Measurements from ENCODE around the gene KIAA1671. TPM values are rescaled to one million over a fixed set of nuclear protein-coding genes. Genes with fewer than 3 reads are reported as not detected.
"Not testable (repeated sequence)": the region's sequence is repeated elsewhere in the genome, so short reads cannot be mapped to it uniquely, and the experiment has no call there.

Gene KIAA1671
- total RNA-seq (ENCODE audit: low replicate concordance): 4.6 and 10.7 TPM in 2 replicates

DNA sequence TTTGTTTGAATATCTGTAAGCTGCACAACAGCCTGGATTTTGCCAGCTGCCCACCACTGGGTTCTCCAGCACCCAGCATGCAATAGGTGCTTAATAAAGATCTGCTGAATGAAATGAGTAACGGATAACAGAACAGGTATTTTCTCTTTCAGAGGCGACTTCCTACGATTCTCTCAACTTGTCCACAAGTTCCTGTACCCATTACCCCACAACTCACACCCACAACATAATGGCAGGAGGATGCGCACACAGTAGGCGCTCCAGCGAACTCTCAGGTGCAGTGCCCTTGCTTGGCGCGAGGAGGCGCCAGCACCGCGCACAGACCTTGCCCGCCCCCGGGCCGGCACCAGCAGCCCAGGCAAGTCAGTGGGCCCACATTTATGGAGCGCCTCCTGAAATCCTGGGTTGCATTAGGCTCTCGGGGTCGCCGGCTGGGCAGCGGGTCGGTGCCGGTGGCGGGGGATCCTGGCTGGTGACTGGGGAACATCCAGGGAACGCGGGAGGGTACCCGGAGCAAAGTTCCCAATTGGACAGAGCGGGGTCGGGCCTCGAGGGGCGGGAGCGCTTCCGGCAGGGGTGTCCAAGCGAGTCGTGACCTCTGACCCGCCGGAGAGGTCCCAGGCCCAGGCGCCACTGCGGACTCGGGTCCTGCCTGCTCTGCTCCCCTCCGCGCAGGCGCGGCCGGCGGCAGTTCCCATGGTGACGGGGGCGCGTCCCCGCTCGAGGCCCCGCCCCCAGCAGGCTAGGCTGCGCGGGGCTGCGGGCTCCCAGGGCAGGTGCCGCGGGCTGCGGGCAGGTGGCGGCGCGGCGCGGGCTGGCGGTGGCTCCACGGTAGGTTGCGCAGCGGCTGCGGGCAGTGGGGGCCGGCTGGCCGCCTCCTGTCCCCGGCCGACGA lies at the start of gene KIAA1671:
KIAA1671 (plus strand) TSS at position 775 of the 895 bp plus-strand sequence. CDS start 75,284 bp downstream, outside the sequence.
- TF ChIP-seq, protein P1, sequence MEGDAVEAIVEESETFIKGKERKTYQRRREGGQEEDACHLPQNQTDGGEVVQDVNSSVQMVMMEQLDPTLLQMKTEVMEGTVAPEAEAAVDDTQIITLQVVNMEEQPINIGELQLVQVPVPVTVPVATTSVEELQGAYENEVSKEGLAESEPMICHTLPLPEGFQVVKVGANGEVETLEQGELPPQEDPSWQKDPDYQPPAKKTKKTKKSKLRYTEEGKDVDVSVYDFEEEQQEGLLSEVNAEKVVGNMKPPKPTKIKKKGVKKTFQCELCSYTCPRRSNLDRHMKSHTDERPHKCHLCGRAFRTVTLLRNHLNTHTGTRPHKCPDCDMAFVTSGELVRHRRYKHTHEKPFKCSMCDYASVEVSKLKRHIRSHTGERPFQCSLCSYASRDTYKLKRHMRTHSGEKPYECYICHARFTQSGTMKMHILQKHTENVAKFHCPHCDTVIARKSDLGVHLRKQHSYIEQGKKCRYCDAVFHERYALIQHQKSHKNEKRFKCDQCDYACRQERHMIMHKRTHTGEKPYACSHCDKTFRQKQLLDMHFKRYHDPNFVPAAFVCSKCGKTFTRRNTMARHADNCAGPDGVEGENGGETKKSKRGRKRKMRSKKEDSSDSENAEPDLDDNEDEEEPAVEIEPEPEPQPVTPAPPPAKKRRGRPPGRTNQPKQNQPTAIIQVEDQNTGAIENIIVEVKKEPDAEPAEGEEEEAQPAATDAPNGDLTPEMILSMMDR (IDR thresholded peaks at IDR 0.05; ENCODE audit: insufficient read depth, low read length): peak; percentile 99
- peak within 1 kb of the TSS; percentile 76 for H3K4me3 ChIP-seq (ENCODE audit: low read depth, low read length)
- peak; percentile 50 for DNase-seq (ENCODE audit: low read depth)

DNA sequence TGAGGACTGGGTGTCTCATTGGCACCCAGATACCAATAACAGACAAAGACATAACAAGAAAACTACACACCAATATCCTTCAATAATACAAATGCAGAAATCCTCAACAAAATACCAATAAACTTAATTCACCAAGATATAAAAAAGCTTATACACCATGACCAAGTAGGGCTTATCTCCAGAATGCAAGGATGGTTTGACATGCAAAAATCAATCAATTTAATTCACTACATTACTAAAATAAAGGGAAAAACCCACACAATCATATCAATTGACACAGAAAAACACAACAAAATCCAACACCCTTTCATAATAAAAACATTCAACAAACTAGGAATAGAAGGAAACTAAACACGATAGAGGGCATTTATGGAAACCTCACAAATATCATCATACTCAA lies 46.6 kb upstream of the KIAA1671 start:
- TF ChIP-seq, protein P1 (IDR thresholded peaks at IDR 0.05; ENCODE audit: insufficient read depth, low read length): no peak
- DNase-seq (ENCODE audit: low read depth): no peak
- H3K4me3 ChIP-seq (ENCODE audit: low read depth, low read length): no peak overlapping the region

DNA sequence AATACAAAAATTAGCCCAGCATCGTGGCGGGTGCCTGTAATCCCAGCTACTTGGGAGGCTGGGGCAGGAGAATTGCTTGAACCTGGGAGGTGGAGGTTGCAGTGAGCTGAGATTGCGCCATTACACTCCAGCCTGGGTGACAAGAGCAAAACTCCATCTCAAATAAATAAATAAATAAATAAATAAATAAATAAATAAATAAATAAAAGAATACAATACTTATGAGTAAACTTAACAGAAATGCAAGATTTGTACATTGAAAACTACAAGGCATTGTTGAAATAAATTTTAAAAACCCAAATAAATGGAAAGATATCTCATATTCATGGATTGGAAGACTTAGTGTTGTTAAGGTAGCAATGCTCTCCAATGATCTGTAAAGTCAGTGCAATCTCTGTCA lies 45.4 kb upstream of the KIAA1671 start:
- H3K4me3 ChIP-seq (ENCODE audit: low read depth, low read length); DNase-seq (ENCODE audit: low read depth): not testable (repeated sequence)

DNA sequence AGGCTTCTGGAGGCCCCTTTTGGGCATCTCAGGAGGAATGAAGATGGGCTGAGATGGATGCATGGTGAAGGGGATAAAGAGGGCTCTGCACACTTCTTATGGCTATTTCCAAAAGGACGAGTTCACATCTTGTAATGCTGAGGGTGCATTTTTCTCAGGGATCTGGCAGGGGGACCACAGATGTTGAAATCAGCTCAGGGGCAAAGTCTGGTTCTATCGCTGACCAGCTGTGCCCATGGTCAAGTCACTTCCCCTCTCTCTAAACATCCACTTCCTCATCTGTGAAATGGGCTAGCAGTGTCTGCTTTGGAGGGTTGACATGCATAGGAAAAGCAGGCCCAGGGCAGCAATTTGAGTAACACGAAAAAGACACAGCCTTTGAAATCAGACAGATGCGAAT lies 32.5 kb upstream of the KIAA1671 start:
- DNase-seq (ENCODE audit: low read depth): no peak
- no peak overlapping the region for H3K4me3 ChIP-seq (ENCODE audit: low read depth, low read length)
- TF ChIP-seq, protein P1 (IDR thresholded peaks at IDR 0.05; ENCODE audit: insufficient read depth, low read length): no peak

DNA sequence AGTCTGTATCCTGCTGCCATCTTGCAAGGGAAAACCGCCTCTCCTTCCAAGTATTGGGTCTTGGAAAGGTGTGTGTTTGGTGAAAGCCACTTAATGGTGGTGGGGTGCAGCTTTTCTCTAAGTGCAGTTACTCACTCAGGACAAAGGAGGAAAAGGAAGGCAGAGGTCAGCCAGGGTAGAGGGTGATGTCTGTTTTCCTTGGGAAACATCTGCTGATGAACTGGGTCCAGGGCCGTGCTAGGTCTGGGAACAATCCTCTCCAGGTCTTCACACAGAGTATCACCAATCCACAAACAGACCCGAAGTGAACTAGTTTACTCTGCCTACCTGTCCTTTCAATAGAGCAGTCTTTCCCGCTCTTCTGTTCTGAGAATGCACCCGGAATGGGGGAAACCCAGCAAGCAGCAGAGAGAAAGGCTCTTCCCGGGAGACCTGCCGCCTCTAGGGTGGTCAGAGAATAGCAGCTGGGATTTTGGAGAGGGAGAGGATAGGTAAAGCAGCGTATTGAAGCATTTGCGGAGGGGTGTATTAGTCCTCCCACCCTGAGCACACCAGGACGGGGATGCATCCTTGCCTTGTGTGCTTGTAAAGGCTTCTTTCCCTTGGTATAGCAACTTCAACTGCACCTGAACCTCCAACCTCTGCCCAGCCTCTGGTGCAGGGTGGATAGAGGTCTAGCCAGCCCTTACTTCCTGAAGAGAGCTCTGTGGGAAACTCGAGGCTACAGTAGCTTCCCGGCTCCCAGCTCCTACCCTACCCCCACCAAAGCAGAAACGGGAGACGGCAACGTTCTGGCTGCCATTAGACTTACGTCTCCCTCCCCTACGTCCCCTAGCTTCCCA lies 26.7 kb upstream of the KIAA1671 start:
- no peak for DNase-seq (ENCODE audit: low read depth)
- TF ChIP-seq, protein P1 (IDR thresholded peaks at IDR 0.05; ENCODE audit: insufficient read depth, low read length): no peak
- H3K4me3 ChIP-seq (ENCODE audit: low read depth, low read length): no peak overlapping the region

DNA sequence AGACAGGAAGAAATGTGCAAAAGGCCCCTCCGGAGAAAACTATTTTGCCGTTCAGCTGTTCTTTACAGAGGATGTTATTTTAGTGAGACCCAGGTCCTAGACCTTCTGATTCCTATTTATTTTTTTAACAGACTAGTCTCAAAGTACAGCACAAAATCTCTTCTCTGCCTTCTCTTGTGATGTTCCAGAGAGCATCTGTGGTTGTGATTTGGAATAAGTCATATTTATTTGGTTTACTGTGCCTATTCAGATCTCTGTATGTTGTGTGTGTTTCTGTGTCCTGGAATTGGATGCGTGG lies 26.1 kb upstream of the KIAA1671 start:
- DNase-seq (ENCODE audit: low read depth): no peak
- TF ChIP-seq, protein P1 (IDR thresholded peaks at IDR 0.05; ENCODE audit: insufficient read depth, low read length): no peak
- H3K4me3 ChIP-seq (ENCODE audit: low read depth, low read length): no peak overlapping the region

Data from fibroblast of the aortic adventitia (primary cell).